K562 (cell line): ENCODE results near the gene SYCN. TPM values are rescaled to one million over a fixed set of nuclear protein-coding genes. Genes with fewer than 3 reads are reported as not detected.

ENCODE experiments used
- ATAC-seq: fragments of 200-7000 bp; cut with Tn5 transposase; 3 replicates; pipeline ENCODE4 v1.9.1; 2020; ENCODE audit warnings: moderate library complexity
- BruUV-seq: library from RNA; stranded (reverse); fragments of 400-500 nt; replicated peaks from 2 replicates; lab custom pipeline; 2021; lab: Mats Ljungman, UMichigan
- CTCF ChIA-PET: fragments of 300-600 bp; formaldehyde crosslinking; extraction: SDS; loops from one replicate; lab custom pipeline; 2021; ENCODE audit warnings: low intra/inter-chr PET ratio; lab: Yijun Ruan, JAX
- POLR2A ChIA-PET: fragments of 300-600, 350-650 bp; sonication (Branson Sonifier 250); formaldehyde crosslinking; extraction: SDS; loops from one replicate; lab custom pipeline; 2021; ENCODE audit warnings: antibody characterized with exemption, inconsistent platforms; lab: Yijun Ruan, JAX
- DNase-seq, 4 experiments: peaks; one replicate each; pipeline versions ENCODE4 v3.0.0 to v3.0.0-alpha.2; 2011 to 2018; ENCODE audit warnings: low spot score in 3 of 4, mixed read lengths in 3 of 4; ENCODE audit errors: extremely low read depth in 1 of 4
- FAIRE-seq: peaks from 2 replicates; lab custom pipeline; 2011; peaks lifted over from hg19 to GRCh38; lab: Jason Lieb, UNC
- H2AFZ ChIP-seq: 2 replicates; pipeline ENCODE4 v1.6.0; 2011; ENCODE audit warnings: low read depth, low read length, control low read depth, inconsistent platforms
- H3K27ac ChIP-seq: fragments of 200-600 bp; 3 replicates; pipeline ENCODE4 v1.8.0; 2011; ENCODE audit warnings: low read depth, mild to moderate bottlenecking, control low read depth, inconsistent platforms, low read length, moderate library complexity, mixed read lengths; ENCODE audit errors: extremely low read depth
- H3K27me3 ChIP-seq, 2 experiments: fragments of 300-600 bp in 1 of 2; 2 replicates in 1 of 2; 3 replicates in 1 of 2; pipeline versions ENCODE4 v1.6.0 to v1.8.0; 2011; ENCODE audit warnings: inconsistent platforms in 2 of 2, low read length in 2 of 2, mild to moderate bottlenecking in 1 of 2, mixed read lengths in 1 of 2, moderate library complexity in 1 of 2; ENCODE audit not compliant: control insufficient read depth in 2 of 2, insufficient read depth in 2 of 2
- H3K36me3 ChIP-seq: fragments of 300-600 bp; 3 replicates; pipeline ENCODE4 v1.8.0; 2011; ENCODE audit warnings: mild to moderate bottlenecking, low read length, inconsistent platforms; ENCODE audit not compliant: control insufficient read depth, insufficient read depth
- H3K4me1 ChIP-seq, 2 experiments: fragments of 200-600 bp in 1 of 2; replicated peaks in 1 of 2; 2 replicates in 1 of 2; 3 replicates in 1 of 2; pipeline versions ENCODE4 v1.5.1 to v1.8.0; 2011; ENCODE audit warnings: inconsistent platforms in 2 of 2, low read length in 2 of 2, mild to moderate bottlenecking in 1 of 2, mixed read lengths in 1 of 2, moderate library complexity in 1 of 2; ENCODE audit not compliant: control insufficient read depth in 2 of 2, insufficient read depth in 2 of 2
- H3K4me2 ChIP-seq: 2 replicates; pipeline ENCODE4 v1.6.1; 2011; ENCODE audit warnings: low read length, control low read depth, inconsistent platforms, mixed read lengths; ENCODE audit not compliant: insufficient read depth
- H3K4me3 ChIP-seq: fragments of 200-600 bp; sonication (generic), shearing (Covaris generic); 2 replicates; pipeline ENCODE4 v1.5.1; 2016; ENCODE audit warnings: control low read depth, inconsistent platforms
- H3K79me2 ChIP-seq: fragments of 200-600 bp; 3 replicates; pipeline ENCODE4 v1.8.0; 2011; ENCODE audit warnings: low read length, inconsistent platforms; ENCODE audit not compliant: control insufficient read depth, insufficient read depth
- H3K9ac ChIP-seq, 2 experiments: 2 replicates each; pipeline versions ENCODE4 v1.6.0 to v1.6.1; 2011; ENCODE audit warnings: low read depth in 2 of 2, low read length in 2 of 2, control low read depth in 1 of 2, inconsistent platforms in 1 of 2, mild to moderate bottlenecking in 1 of 2, mixed read lengths in 1 of 2; ENCODE audit not compliant: insufficient read depth in 1 of 2
- H3K9me1 ChIP-seq: one replicate; pipeline ENCODE4 v1.6.0; 2011; ENCODE audit warnings: inconsistent platforms, mild to moderate bottlenecking, low read length, moderate library complexity; ENCODE audit not compliant: control insufficient read depth, insufficient read depth
- H3K9me3 ChIP-seq: replicated peaks from 2 replicates; pipeline ENCODE4 v1.5.1; 2011; ENCODE audit warnings: low read depth, low read length, inconsistent platforms; ENCODE audit not compliant: control insufficient read depth, insufficient read depth
- H4K20me1 ChIP-seq: replicated peaks from 2 replicates; pipeline ENCODE4 v1.6.1; 2011; ENCODE audit warnings: low read length, inconsistent platforms, mixed read lengths; ENCODE audit not compliant: control insufficient read depth, insufficient read depth
- CEBPB ChIP-seq: fragments of 450-650 bp; IDR thresholded peaks from 2 replicates; pipeline ENCODE4 v1.6.1; 2016; ENCODE audit warnings: missing genetic modification characterization, missing compliant biosample characterization
- CEBPG ChIP-seq, 3 experiments: fragments of 200-800 bp in 1 of 3; sonication (Bioruptor generic) in 1 of 3; sonication (generic) in 1 of 3; formaldehyde crosslinking in 1 of 3; IDR thresholded peaks in 2 of 3; conservative IDR thresholded peaks in 1 of 3; 2 replicates each; pipeline versions ENCODE4 v1.6.1 to v1.8.0; 2016 to 2022; ENCODE audit warnings: missing compliant biosample characterization in 2 of 3, missing genetic modification characterization in 2 of 3, mild to moderate bottlenecking in 1 of 3, missing genetic modification reagents in 1 of 3
- WGBS: fragments of 100-300 bp; shearing (Covaris generic); methylation state at CpG from one replicate; pipeline ENCODE4 v1.1.6; 2016; ENCODE audit warnings: low coverage, mixed read lengths; ENCODE audit not compliant: insufficient coverage; ENCODE audit errors: missing lambda C conversion rate; 5-methylcytosine and 5-hydroxymethylcytosine counted together
- in situ Hi-C: fragments of 300-500 bp; cut with MboI; formaldehyde crosslinking; loops from 4 replicates; pipeline ENCODE4 v1.15.0; 2018; ENCODE audit warnings: inconsistent platforms, mixed read lengths
- intact Hi-C: fragments of 100-400 bp; cut with micrococcal nuclease; formaldehyde crosslinking; loops from 2 replicates; pipeline ENCODE4 v1.14.2; 2022
- polyA plus RNA-seq, 8 experiments: library from polyadenylated mRNA; depleted of rRNA in 4 of 8; stranded (reverse) in 5 of 8; unstranded in 3 of 8; fragments of >200 nt; fragmentation: Nextera tagmentation in 2 of 8; fragmentation: Illumina TruSeq in 1 of 8; extraction: Ambion mirVana in 2 of 8; extraction: Trizol in 1 of 8; gene quantifications; 2 replicates each; pipeline versions ENCODE4 v1.2.1 to v1.2.3, GENCODE V29; 2011 to 2014; ENCODE audit warnings: inconsistent platforms in 1 of 8, missing spikeins in 1 of 8
- total RNA-seq, 7 experiments: library from RNA; depleted of rRNA in 6 of 7; stranded (reverse); fragments of >200 nt in 6 of 7; fragmentation: Illumina TruSeq in 2 of 7; extraction: Trizol in 2 of 7; gene quantifications; 2 replicates each; pipeline versions ENCODE4 v1.2.1 to v1.2.3, GENCODE V29; 2011 to 2021; ENCODE audit warnings: low replicate concordance in 1 of 7
- TF ChIP-seq, protein P1 (sequence below): IDR thresholded peaks from 2 replicates; pipeline ENCODE4 v1.6.1; 2011; ENCODE audit warnings: borderline replicate concordance, low read depth, mild to moderate bottlenecking, moderate library complexity, low read length; ENCODE audit not compliant: insufficient read depth, poor library complexity, severe bottlenecking

SYCN gene
- total and polyA plus RNA-seq, 9 of the 15 experiments (the other 6 are each of a cell fraction or from before 2014, with no cell fraction given) = not detected

DNA sequence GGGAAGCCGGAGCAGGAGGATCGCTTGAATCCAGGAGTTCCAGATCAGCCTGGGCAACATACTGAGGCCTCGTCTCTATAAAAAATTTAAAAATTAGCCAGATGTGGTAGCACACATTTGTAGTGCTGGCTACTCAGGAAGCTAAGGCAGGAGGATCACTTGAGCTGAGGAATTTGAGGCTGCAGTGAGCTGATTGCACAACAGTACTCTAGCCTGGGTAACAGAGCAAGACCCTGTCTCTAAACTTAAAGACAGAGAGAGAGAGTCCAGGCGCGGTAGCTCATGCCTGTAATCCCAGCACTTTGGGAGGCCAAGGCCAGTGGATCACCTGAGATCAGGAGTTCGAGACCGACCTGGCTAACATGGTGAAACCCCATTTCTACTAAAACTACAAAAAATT, 36.4 kb upstream of the SYCN start:
- Histone ChIP-seq H3K4me1 (peaks cover 0 to 8% of the 10 kb centered on the region in 2 experiments; a peak in 3 of 5 replicates), H3K4me2 (no peak overlapping the region), H3K79me2 (no peaks in the 10 kb centered on the region), H2AFZ (no peak overlapping the region), H3K4me3 (no peak overlapping the region), H3K27ac (no peak overlapping the region), H3K9me1 (no peaks in the 10 kb centered on the region), H3K9ac (no peak overlapping the region), H3K36me3 (no peaks in the 10 kb centered on the region), H3K9me3 (no peaks in the 10 kb centered on the region), H4K20me1 (no peaks in the 10 kb centered on the region)
- ATAC-seq = no peak
- DNase-seq = no peak
- BruUV-seq = no TSS peak
- CTCF ChIA-PET = no interaction called here
- in situ Hi-C loops = no loop called here
- WGBS = 51% methylated on average over 7 of the region's 7 CpGs
- POLR2A ChIA-PET = no interaction called here
- no peak for FAIRE-seq
- intact Hi-C loops = no loop called here
- TF ChIP-seq, protein P1, sequence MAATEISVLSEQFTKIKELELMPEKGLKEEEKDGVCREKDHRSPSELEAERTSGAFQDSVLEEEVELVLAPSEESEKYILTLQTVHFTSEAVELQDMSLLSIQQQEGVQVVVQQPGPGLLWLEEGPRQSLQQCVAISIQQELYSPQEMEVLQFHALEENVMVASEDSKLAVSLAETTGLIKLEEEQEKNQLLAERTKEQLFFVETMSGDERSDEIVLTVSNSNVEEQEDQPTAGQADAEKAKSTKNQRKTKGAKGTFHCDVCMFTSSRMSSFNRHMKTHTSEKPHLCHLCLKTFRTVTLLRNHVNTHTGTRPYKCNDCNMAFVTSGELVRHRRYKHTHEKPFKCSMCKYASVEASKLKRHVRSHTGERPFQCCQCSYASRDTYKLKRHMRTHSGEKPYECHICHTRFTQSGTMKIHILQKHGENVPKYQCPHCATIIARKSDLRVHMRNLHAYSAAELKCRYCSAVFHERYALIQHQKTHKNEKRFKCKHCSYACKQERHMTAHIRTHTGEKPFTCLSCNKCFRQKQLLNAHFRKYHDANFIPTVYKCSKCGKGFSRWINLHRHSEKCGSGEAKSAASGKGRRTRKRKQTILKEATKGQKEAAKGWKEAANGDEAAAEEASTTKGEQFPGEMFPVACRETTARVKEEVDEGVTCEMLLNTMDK = no peak
- TF ChIP-seq CEBPB (tag) = peak; percentile 71
- TF ChIP-seq CEBPG (CRISPR knock-in tag; IDR thresholded peaks at IDR 0.05) = 0 out of 2 replicates have a peak, but pooled peaks have one; percentile 44
- TF ChIP-seq CEBPG (tag; conservative IDR thresholded peaks at IDR 0.05 in 1 of 2, IDR thresholded peaks at IDR 0.05 in 1 of 2) = no peak
- TF ChIP-seq, all 486 proteins: peak for 2
- H3K27me3 ChIP-seq = no peaks in the 10 kb centered on the region
